Upper lobe of right lung (tissue), 1 donor: ENCODE results near the gene ARMC7. TPM values are rescaled to one million over a fixed set of nuclear protein-coding genes. Genes with fewer than 3 reads are reported as not detected.

ENCODE experiments used
- ATAC-seq: fragments of 200-7000 bp; cut with Tn5 transposase; one replicate; pipeline ENCODE4 v1.9.1; 2020; ENCODE audit warnings: mild to moderate bottlenecking, moderate library complexity
- DNase-seq: peaks from one replicate; pipeline ENCODE4 v3.0.0-alpha.2; 2020
- H3K27ac ChIP-seq: fragments of 200-600 bp; one replicate; pipeline ENCODE4 v1.8.0; 2022
- H3K27me3 ChIP-seq: fragments of 200-600 bp; one replicate; pipeline ENCODE4 v1.8.0; 2022; ENCODE audit warnings: mild to moderate bottlenecking
- H3K36me3 ChIP-seq: fragments of 200-600 bp; one replicate; pipeline ENCODE4 v1.8.0; 2022
- H3K4me1 ChIP-seq: fragments of 200-600 bp; one replicate; pipeline ENCODE4 v1.8.0; 2022
- H3K4me3 ChIP-seq: fragments of 200-600 bp; one replicate; pipeline ENCODE4 v1.8.0; 2022; ENCODE audit warnings: mild to moderate bottlenecking
- H3K9me3 ChIP-seq: fragments of 200-600 bp; one replicate; pipeline ENCODE4 v1.8.0; 2022
- CTCF ChIP-seq: fragments of 200-600 bp; IDR thresholded peaks from one replicate; pipeline ENCODE4 v1.8.0; 2022; ENCODE audit warnings: antibody characterized with exemption
- intact Hi-C: fragments of 100-400 bp; cut with DNase I; formaldehyde crosslinking; loops from one replicate; pipeline ENCODE4 v1.11.0; 2022
- total RNA-seq: library from RNA; stranded (reverse); fragmentation: NEBNext Ultra II Directional; extraction: Animal tissue kit (Norgen Biotek cat#: 25700); gene quantifications from one replicate; pipeline ENCODE4 v1.2.1, GENCODE V29; 2021
- donor health status: DM: no; HTN: yes; CAD: no; lungs with severe emphysema.

Gene ARMC7
- total RNA-seq, 1 donor from 2014 or later: 18.0 TPM

GRCh38 chr17:75091855-75092327 lies 17.9 kb upstream of the ARMC7 start:
- Histone ChIP-seq H3K36me3 (no peaks in the 10 kb centered on the region), H3K27ac (peak overlapping the region; percentile 20), H3K9me3 (no peaks in the 10 kb centered on the region), H3K27me3 (no peaks in the 10 kb centered on the region), H3K4me1 (peaks cover 67% of the 10 kb centered on the region), H3K4me3 (no peak overlapping the region)
- intact Hi-C loops: no loop called here
- TF ChIP-seq CTCF: no peak
- ATAC-seq: no peak
- no peak for DNase-seq

- Histone ChIP-seq H3K9me3 (no peaks in the 10 kb centered on the region), H3K27ac (peak overlapping the region; percentile 65), H3K36me3 (peaks cover 9% of the 10 kb centered on the region), H3K4me3 (no peak overlapping the region), H3K27me3 (no peaks in the 10 kb centered on the region), H3K4me1 (peaks cover 58% of the 10 kb centered on the region)
- ATAC-seq (no peak), DNase-seq (no peak)
- no peak for TF ChIP-seq CTCF
- intact Hi-C loops: no loop called here
Measured at GRCh38 chr17:75093548-75094158, 16.1 kb upstream of the ARMC7 start.

- no peak for ATAC-seq
- no peaks in the 10 kb centered on the region for H3K27me3 ChIP-seq
- no peak for DNase-seq
- H3K4me3 ChIP-seq: no peak overlapping the region
- TF ChIP-seq CTCF: no peak
- intact Hi-C loops: no loop called here
- H3K36me3 ChIP-seq: peaks cover 11% of the 10 kb centered on the region
- H3K27ac ChIP-seq: peak overlapping the region; percentile 81
- no peaks in the 10 kb centered on the region for H3K9me3 ChIP-seq
- peaks cover 45% of the 10 kb centered on the region for H3K4me1 ChIP-seq
Measured at GRCh38 chr17:75094871-75095399, 14.8 kb upstream of the ARMC7 start.

- DNase-seq: peak; percentile 93
- H3K27ac ChIP-seq: peak overlapping the region; percentile 81
- peaks cover 19% of the 10 kb centered on the region for H3K36me3 ChIP-seq
- H3K4me3 ChIP-seq: no peak overlapping the region
- intact Hi-C loops: no loop called here
- no peaks in the 10 kb centered on the region for H3K27me3 ChIP-seq
- H3K4me1 ChIP-seq: peaks cover 37% of the 10 kb centered on the region
- ATAC-seq: peak; percentile 92
- TF ChIP-seq CTCF: no peak
- H3K9me3 ChIP-seq: no peaks in the 10 kb centered on the region
Measured at GRCh38 chr17:75096082-75096625, 13.6 kb upstream of the ARMC7 start.

- no peak overlapping the region for H3K4me3 ChIP-seq
- ATAC-seq (no peak), DNase-seq (no peak)
- H3K27me3 ChIP-seq: no peaks in the 10 kb centered on the region
- H3K27ac ChIP-seq: no peak overlapping the region
- H3K9me3 ChIP-seq: no peaks in the 10 kb centered on the region
- no peak for TF ChIP-seq CTCF
- H3K36me3 ChIP-seq: peaks cover 19% of the 10 kb centered on the region
- intact Hi-C loops: no loop called here
- H3K4me1 ChIP-seq: peaks cover 22% of the 10 kb centered on the region
Measured at GRCh38 chr17:75097865-75098264, 11.9 kb upstream of the ARMC7 start.
